Gastrocnemius medialis (tissue), 4 donors: ENCODE data around the gene IQCC. TPM values are rescaled to one million over a fixed set of nuclear protein-coding genes. Genes with fewer than 3 reads are reported as not detected.

Experiments
- ATAC-seq, 2 donors: fragments of 150-250 bp; one replicate each; pipeline ENCODE4 v1.9.1; 2016
- DNase-seq, 2 donors: peaks; one replicate each; pipeline ENCODE4 v3.0.0-alpha.2; 2019
- H3K27ac ChIP-seq, 4 donors: fragments of 200-600 bp; sonication (generic); 1 replicate in 1 of 4; 2 replicates in 3 of 4; pipeline ENCODE4 v1.5.1; 2016 to 2018; ENCODE audit warnings: mild to moderate bottlenecking in 2 of 4, moderate library complexity in 1 of 4
- H3K27me3 ChIP-seq, 3 donors: fragments of 200-600 bp; sonication (generic) in 2 of 3; 1 replicate in 1 of 3; 2 replicates in 2 of 3; pipeline versions ENCODE4 v1.5.1 to v1.6.0; 2016 to 2019; ENCODE audit warnings: mild to moderate bottlenecking in 1 of 3, moderate library complexity in 1 of 3
- H3K36me3 ChIP-seq, 2 donors: fragments of 200-600 bp; sonication (generic) in 1 of 2; one replicate each; pipeline ENCODE4 v1.5.1; 2017 to 2018
- H3K4me1 ChIP-seq, 2 donors: fragments of 200-600 bp; sonication (generic) in 1 of 2; one replicate each; pipeline ENCODE4 v1.5.1; 2016 to 2017; ENCODE audit warnings: mild to moderate bottlenecking in 2 of 2
- H3K4me3 ChIP-seq, 4 donors: fragments of 200-600 bp; sonication (generic) in 3 of 4; 1 replicate in 1 of 4; 2 replicates in 3 of 4; pipeline ENCODE4 v1.5.1; 2016 to 2019; ENCODE audit warnings: mild to moderate bottlenecking in 2 of 4
- H3K9me3 ChIP-seq, 3 donors: fragments of 200-600 bp; sonication (generic) in 2 of 3; 1 replicate in 1 of 3; 2 replicates in 2 of 3; pipeline ENCODE4 v1.5.1; 2016 to 2019
- POLR2A ChIP-seq, 2 donors: fragments of 450-650 bp; IDR thresholded peaks; one replicate each; pipeline ENCODE4 v1.6.1; 2017; ENCODE audit warnings: antibody characterized with exemption in 2 of 2, mild to moderate bottlenecking in 2 of 2, moderate library complexity in 2 of 2
- in situ Hi-C, 4 donors: fragments of 200-750 bp; cut with MboI; loops; one replicate each; pipeline versions ENCODE4 v1.15.0 to v1.8.0; 2017; ENCODE audit warnings: low sequenced_read_pairs in 4 of 4
- intact Hi-C: fragments of 100-400 bp; cut with DNase I; formaldehyde crosslinking; loops from one replicate; pipeline ENCODE4 v1.15.1; 2023; ENCODE audit warnings: low total_unique reads
- total RNA-seq, 4 donors: library from RNA; depleted of rRNA; stranded (reverse); fragments of >200 nt; gene quantifications; one replicate each; pipeline versions ENCODE4 v1.1.0 to v1.2.3, GENCODE V29; 2016
- TF ChIP-seq, protein P1 (sequence below), 5 experiments: fragments of 450-650 bp in 3 of 5; fragments of 200-600 bp in 2 of 5; sonication (generic) in 2 of 5; IDR thresholded peaks in 4 of 5; conservative IDR thresholded peaks in 1 of 5; 1 replicate in 4 of 5; 2 replicates in 1 of 5; pipeline ENCODE4 v1.5.1; 2016 to 2019; ENCODE audit warnings: antibody characterized with exemption in 5 of 5, mild to moderate bottlenecking in 3 of 5, moderate library complexity in 3 of 5

IQCC gene
- total RNA-seq, 4 donors from 2014 or later, result 0.49 to 0.93 (median 0.83) TPM

DNA sequence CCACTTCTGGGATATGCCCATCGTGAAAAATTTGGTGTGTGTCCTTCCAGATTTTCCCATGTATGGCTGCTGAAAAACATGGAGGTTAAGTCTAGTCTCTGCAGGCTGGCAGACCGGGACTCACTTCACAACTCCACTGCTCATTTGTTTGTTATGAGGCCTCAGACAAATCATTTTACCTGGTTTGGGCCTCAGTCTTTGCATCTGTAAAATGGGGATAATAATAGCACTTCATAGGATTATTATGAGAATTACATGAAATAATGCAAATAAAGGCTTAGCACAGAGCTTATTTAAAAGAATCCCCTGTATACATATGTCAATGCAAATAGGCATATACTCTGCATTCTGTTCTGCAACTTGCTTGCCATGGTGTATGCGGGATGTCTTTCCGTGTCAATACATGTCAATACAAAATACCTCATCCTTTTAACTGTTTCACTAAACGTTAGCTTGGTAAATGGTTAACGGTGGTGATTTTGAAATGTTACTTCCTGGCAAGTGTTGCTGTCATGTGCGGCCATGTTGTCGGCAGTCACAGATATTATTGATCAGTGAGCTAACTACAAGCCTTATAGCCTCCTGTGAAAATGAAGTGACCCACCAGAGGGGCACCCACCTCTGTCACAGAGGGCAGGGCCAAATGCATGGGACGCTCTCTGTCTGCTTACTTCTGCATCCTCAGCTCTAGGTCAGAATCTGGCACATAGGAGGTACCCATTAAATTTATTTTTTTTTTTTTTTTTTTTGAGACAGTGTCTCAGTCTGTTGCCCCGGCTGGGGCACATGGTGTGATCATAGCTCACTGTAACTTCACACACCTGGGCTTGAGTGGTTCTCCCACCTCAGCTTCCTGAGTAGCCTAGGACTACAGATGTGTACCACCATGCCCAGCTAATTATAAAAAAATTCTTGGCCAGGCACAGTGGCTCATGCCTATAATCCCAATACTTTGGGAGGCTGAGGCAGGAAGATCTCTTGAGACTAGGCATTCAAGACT, 49.9 kb downstream of the IQCC start:
- no peak overlapping the region for H3K4me3 ChIP-seq
- intact Hi-C loops, result no loop called here

DNA sequence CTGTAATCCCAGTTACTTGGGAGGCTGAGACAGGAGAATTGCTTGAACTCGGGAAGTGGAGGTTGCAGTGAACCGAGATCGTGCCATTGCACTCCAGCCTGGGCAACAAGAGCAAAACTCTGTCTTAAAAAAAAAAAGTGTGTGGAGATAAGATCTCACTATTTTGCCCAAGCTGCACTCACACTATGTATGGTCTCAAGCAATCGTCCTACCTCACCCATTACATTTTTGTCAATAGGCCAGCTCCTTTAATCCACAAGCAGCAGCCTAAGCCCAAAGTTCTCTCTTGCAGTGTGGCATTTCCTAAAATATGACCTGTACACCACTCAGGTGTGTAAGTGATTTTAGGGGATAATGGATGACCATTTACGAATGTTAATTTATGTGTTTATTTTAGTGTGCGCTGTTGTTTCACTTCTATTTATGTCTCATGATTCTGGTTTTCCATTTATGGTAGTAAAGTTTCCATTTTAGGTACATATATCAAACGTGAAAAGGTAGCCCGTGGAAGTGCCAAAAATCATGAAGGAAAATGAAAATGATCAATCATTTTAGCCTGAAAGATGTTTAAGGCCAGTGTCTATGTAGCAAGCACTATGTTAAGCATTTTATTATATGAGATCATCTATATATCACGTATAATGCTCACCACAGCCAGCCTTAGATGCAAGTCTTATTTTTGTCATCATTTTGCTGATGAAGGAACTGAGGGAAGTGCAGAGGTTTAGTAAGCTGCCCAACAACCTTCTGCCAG, 51.2 kb downstream of the IQCC start:
- H3K27ac ChIP-seq, result no peak overlapping the region
- ATAC-seq, result no peak
- TF ChIP-seq POLR2A (IDR thresholded peaks at IDR 0.05), result no peak
- TF ChIP-seq, protein P1, sequence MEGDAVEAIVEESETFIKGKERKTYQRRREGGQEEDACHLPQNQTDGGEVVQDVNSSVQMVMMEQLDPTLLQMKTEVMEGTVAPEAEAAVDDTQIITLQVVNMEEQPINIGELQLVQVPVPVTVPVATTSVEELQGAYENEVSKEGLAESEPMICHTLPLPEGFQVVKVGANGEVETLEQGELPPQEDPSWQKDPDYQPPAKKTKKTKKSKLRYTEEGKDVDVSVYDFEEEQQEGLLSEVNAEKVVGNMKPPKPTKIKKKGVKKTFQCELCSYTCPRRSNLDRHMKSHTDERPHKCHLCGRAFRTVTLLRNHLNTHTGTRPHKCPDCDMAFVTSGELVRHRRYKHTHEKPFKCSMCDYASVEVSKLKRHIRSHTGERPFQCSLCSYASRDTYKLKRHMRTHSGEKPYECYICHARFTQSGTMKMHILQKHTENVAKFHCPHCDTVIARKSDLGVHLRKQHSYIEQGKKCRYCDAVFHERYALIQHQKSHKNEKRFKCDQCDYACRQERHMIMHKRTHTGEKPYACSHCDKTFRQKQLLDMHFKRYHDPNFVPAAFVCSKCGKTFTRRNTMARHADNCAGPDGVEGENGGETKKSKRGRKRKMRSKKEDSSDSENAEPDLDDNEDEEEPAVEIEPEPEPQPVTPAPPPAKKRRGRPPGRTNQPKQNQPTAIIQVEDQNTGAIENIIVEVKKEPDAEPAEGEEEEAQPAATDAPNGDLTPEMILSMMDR (IDR thresholded peaks at IDR 0.05 in 4 of 5, conservative IDR thresholded peaks at IDR 0.05 in 1 of 5), result no peak
- peaks cover 0 to 10% of the 10 kb centered on the region in 2 donors for H3K4me1 ChIP-seq
- H3K4me3 ChIP-seq, result no peak overlapping the region
- intact Hi-C loops (no loop called here), in situ Hi-C loops (no loop called here)
- no peaks in the 10 kb centered on the region for H3K9me3 ChIP-seq
- H3K36me3 ChIP-seq, result no peaks in the 10 kb centered on the region
- DNase-seq, result no peak
- H3K27me3 ChIP-seq, result no peaks in the 10 kb centered on the region

More for the DNA sequence above, 49.9 kb downstream of the IQCC start:
- TF ChIP-seq POLR2A (IDR thresholded peaks at IDR 0.05), result no peak
- TF ChIP-seq, protein P1 (IDR thresholded peaks at IDR 0.05 in 4 of 5, conservative IDR thresholded peaks at IDR 0.05 in 1 of 5), result no peak
- no peaks in the 10 kb centered on the region for H3K9me3 ChIP-seq
- no peak for ATAC-seq
- H3K27ac ChIP-seq, result no peak overlapping the region
- DNase-seq, result no peak
- no peaks in the 10 kb centered on the region for H3K27me3 ChIP-seq
- H3K36me3 ChIP-seq, result no peaks in the 10 kb centered on the region
- in situ Hi-C loops, result no loop called here
- H3K4me1 ChIP-seq, result peaks cover 0 to 17% of the 10 kb centered on the region in 2 donors

DNA sequence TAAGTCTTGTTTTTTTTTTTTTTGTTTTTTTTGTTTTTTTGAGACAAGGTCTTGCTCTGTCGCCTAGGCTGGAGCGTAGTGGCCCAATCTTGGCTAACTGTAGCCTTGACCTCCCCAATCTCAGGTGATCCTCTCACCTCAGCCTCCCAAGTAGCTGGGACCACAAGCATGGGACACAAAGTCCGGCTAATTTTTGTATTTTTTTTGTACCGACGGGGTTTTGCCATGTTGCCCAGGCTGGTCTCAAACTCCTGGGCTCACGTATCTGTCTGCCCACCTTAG, 51.7 kb downstream of the IQCC start:
- TF ChIP-seq, protein P1 (IDR thresholded peaks at IDR 0.05 in 4 of 5, conservative IDR thresholded peaks at IDR 0.05 in 1 of 5), result no peak
- TF ChIP-seq POLR2A (IDR thresholded peaks at IDR 0.05), result no peak
- ATAC-seq (no peak), DNase-seq (no peak)
- in situ Hi-C loops, result no loop called here
- H3K27ac ChIP-seq, result no peak overlapping the region
- H3K4me1 ChIP-seq, result peaks cover 0 to 9% of the 10 kb centered on the region in 2 donors
- intact Hi-C loops, result no loop called here
- no peaks in the 10 kb centered on the region for H3K9me3 ChIP-seq
- no peaks in the 10 kb centered on the region for H3K27me3 ChIP-seq
- H3K36me3 ChIP-seq, result no peaks in the 10 kb centered on the region
- no peak overlapping the region for H3K4me3 ChIP-seq

Other genes with a start within 250 kb of the IQCC start
- gene KHDRBS1, start 191.8 kb upstream of the IQCC start, total RNA-seq, result 10 to 100 TPM; 19.9 to 50.3 (median 34.6) TPM
- 10 to 100 TPM in 2 of 4 donors, 1 to 10 TPM in 2; 2.5 to 11.1 (median 6.7) TPM for gene TMEM39B, start 132.7 kb upstream of the IQCC start, total RNA-seq
- 10 to 100 TPM; 67.3 to 80.7 (median 74.4) TPM for gene KPNA6, start 97.6 kb upstream of the IQCC start, total RNA-seq
- 10 to 100 TPM; 15.7 to 21.0 (median 17.6) TPM for gene TXLNA, start 26.0 kb upstream of the IQCC start, total RNA-seq
- 10 to 100 TPM; 16.4 to 79.0 (median 56.8) TPM for gene CCDC28B, start 5.1 kb upstream of the IQCC start, total RNA-seq
- gene DCDC2B, start 3.4 kb downstream of the IQCC start, total RNA-seq, result not detected
- 1 to 10 TPM; 1.6 to 4.6 (median 4.4) TPM for gene TMEM234, start 16.7 kb downstream of the IQCC start, total RNA-seq
- 100 to 1,000 TPM; 211 to 294 (median 245) TPM for gene EIF3I, start 16.7 kb downstream of the IQCC start, total RNA-seq
- 1 to 10 TPM; 1.1 to 2.9 (median 2.3) TPM for gene FAM167B, start 41.6 kb downstream of the IQCC start, total RNA-seq
- 1 to 10 TPM in 1 of 4 donors, under 1 TPM in 1, not detected in 2; 0.66 to 1.6 TPM for gene LCK, start 45.6 kb downstream of the IQCC start, total RNA-seq
- 10 to 100 TPM in 2 of 4 donors, 1 to 10 TPM in 2; 8.7 to 23.8 (median 11.8) TPM for gene HDAC1, start 86.4 kb downstream of the IQCC start, total RNA-seq
- gene MARCKSL1, start 130.6 kb downstream of the IQCC start, total RNA-seq, result 1 to 10 TPM in 2 of 4 donors, under 1 TPM in 2; 0.75 to 2.6 (median 1.5) TPM
- 10 to 100 TPM in 1 of 4 donors, 1 to 10 TPM in 2, under 1 TPM in 1; 0.81 to 13.4 (median 2.0) TPM for gene FAM229A, start 156.8 kb downstream of the IQCC start, total RNA-seq
- 1 to 10 TPM in 1 of 4 donors, not detected in 3; 1.8 TPM for gene TSSK3, start 156.9 kb downstream of the IQCC start, total RNA-seq
- 10 to 100 TPM; 53.8 to 77.8 (median 62.1) TPM for gene BSDC1, start 188.8 kb downstream of the IQCC start, total RNA-seq